ENCODE data around the gene MAEA.

The MAEA gene

DNA sequence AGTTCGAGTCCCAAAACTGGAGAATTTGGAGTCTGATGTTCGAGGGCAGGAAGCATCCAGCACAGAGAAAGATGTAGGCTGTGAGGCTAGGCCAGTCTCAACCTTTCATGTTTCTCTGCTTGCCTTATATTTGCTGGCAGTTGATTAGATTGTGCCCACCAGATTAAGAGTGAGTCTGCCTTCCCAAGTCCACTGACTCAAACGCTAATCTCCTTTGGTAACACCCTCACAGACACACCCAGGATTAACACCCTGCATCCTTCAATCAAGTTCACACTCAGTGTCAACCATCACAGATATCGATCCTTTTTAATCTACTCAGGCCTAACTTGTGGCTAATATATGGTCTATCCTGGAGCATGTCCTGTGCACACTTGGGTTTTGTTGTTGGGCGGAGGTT is 18.0 kb upstream of the MAEA start:
- TF ChIP-seq CTCF (conservative IDR thresholded peaks at IDR 0.05; ENCODE audit: low read depth, low read length): no peak
- H3K4me3 ChIP-seq (ENCODE audit: low read length): no peak overlapping the region

GRCh38 chr4:1274871-1275270 is 14.8 kb upstream of the MAEA start:
- no peak overlapping the region for H3K4me3 ChIP-seq (ENCODE audit: low read length)
- TF ChIP-seq CTCF (conservative IDR thresholded peaks at IDR 0.05; ENCODE audit: low read depth, low read length): no peak
- no peak for DNase-seq (ENCODE audit: low read depth)

More for the DNA sequence above, 18.0 kb upstream of the MAEA start:
- no peak for DNase-seq (ENCODE audit: low read depth)

GRCh38 chr4:1276984-1277383 is 12.7 kb upstream of the MAEA start:
- H3K4me3 ChIP-seq (ENCODE audit: low read length): no peak overlapping the region
- DNase-seq (ENCODE audit: low read depth): no peak
- TF ChIP-seq CTCF (conservative IDR thresholded peaks at IDR 0.05; ENCODE audit: low read depth, low read length): no peak

DNA sequence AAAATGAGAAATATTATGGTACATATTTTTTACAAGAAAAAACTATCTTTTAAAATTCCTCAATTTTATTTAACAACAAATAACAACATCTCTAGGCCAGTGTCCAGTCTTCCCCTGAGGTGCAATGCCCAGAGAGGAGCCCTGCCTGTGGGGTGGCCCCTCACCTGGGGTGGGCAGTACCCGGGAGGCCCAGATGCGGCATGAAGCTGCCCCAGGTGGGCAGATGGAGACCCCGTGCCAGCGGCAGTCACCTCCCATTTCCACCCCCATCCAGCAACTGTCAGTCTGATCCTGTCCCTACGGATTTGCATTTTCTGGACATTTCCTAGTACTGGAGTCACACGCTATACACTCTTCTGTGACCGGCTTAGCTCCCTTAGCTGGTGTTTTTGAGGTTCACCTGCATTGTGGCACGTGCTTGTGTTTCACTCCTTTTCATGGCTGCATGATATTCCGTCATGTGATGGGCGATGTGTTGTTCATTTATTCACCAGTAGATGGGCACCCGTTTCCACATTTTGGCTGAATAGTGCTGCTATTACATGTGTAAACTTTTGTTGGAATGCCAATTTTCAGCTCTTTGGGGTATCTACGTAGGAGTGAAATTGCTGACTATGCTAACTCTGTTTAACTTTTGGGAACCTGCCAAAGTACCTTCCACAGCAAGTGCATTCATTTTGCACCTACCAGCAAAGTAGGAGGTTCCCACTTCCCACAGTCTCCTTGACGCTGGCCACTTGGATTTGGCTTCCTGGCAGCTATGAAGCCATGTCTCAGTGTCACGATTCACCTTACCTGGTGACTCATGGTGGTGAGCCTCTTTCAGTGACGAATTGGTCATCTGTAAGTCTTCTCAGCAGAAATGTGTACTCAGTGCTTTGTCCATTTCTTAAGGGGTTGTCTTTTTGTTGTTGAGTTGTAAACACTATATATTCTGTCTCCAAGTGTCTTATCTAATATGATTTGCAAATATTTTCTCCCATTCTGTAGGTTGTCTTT is 11.7 kb upstream of the MAEA start:
- no peak for DNase-seq (ENCODE audit: low read depth)
- H3K4me3 ChIP-seq (ENCODE audit: low read length): no peak overlapping the region
- peak; percentile 2 for TF ChIP-seq CTCF (conservative IDR thresholded peaks at IDR 0.05; ENCODE audit: low read depth, low read length)

DNA sequence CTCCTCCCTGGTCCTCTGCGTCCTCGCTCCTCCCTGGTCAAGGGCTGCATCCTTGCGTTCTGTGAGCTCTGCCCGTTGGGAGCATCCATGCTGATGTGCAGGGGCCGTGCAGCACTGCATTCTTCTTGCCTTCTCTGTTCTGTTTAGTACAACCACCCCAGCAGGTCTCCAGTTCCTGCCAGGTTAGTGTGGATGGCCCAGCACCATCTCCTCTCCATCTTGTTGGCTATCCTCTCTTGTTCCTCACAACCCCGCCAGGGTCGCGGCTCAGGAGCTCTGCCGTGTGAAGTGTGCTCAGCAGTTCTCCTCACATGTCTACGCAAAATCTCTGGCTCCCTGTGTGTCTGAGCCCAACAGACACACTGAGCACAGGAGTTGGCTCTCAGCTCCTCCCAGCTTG is 10.4 kb upstream of the MAEA start:
- DNase-seq (ENCODE audit: low read depth): no peak
- no peak overlapping the region for H3K4me3 ChIP-seq (ENCODE audit: low read length)
- no peak for TF ChIP-seq CTCF (conservative IDR thresholded peaks at IDR 0.05; ENCODE audit: low read depth, low read length)

DNA sequence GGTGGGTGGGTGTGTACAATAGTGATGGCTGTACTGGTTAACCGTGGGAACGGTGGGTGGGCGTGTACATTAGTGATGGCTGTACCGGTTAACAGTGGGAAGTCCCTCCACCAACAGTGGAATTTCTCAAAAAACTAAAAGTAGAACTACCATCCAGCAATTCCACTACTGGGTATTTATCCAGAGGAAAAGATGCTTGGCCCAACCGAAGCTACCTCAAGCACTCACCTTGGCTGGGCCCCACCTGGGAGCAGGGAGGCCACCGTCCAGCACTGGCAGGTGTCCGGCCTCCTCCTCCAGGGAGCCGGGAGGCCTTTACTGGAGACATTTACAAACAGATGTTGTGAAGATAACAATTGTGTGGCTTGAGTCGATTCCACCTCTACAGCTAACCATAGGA is 6.0 kb upstream of the MAEA start:
- TF ChIP-seq CTCF (conservative IDR thresholded peaks at IDR 0.05; ENCODE audit: low read depth, low read length): no peak
- no peak for DNase-seq (ENCODE audit: low read depth)

More for the DNA sequence above, 6.0 kb upstream of the MAEA start:
- H3K4me3 ChIP-seq (ENCODE audit: low read length): no peak overlapping the region
